Left ventricle myocardium superior (tissue), 1 donor: Measurements from ENCODE around the gene ZMIZ2. TPM values are rescaled to one million over a fixed set of nuclear protein-coding genes. Genes with fewer than 3 reads are reported as not detected.

ENCODE experiments used
- ATAC-seq: fragments of 200-7000 bp; cut with Tn5 transposase; one replicate; pipeline ENCODE4 v1.9.1; 2020; ENCODE audit warnings: mild to moderate bottlenecking, moderate library complexity
- DNase-seq: peaks from one replicate; pipeline ENCODE4 v3.0.0-alpha.2; 2020
- intact Hi-C: fragments of 100-400 bp; cut with micrococcal nuclease; formaldehyde crosslinking; loops from one replicate; pipeline ENCODE4 v1.11.0; 2022
- total RNA-seq: library from RNA; stranded (reverse); fragmentation: NEBNext Ultra II Directional; extraction: Animal tissue kit (Norgen Biotek cat#: 25700); gene quantifications from one replicate; pipeline ENCODE4 v1.2.1, GENCODE V29; 2021
- donor health status: DM: no; HTN: yes; CAD: no; lungs with severe emphysema.

The ZMIZ2 gene
- total RNA-seq, 1 donor from 2014 or later = 64.8 TPM

DNA sequence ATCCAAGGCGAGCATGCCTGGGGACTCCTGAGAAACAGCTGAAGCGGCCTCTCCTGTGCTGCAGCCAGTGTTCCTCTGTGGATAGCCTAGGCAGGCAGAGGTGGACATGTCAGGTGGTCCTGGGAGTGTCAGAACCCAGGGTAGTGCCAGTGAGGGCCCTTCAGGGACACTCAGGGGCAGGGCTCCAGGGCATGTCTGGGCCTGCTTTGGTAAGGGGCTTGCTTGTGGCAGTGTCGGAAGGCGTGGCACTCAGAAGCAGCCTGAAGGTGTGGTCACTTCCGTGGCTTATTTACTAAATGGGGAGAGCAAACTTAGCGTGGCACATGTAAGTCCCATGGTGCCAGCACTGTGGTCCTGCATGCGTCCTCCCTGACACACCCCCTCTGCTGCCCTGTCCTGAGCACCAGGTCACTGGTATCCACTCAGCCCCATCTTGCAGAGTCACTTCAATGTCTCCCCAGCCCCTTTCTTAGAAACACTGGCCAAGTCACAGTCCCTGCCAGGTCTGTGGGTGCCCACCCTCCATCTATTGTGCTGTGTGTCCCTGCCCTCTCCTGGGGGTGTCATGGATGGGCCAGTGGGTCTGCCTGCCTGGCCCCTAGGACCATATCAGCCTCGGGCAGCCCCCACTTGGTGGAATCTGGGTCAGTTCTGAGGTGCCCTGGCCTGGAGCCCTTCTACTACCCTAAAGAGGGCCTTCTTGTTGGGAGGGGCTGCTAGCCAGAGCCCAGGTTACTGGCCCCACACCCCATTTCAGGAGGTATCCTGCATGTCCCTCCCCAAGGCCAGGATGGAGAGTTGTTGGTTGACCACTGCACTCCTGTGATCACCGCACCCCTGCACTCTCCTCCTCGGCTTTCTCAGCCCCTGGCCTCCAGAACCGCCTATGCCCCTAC is 6.4 kb downstream of the ZMIZ2 start:
- no peak for ATAC-seq
- intact Hi-C loops = no loop called here
- no peak for DNase-seq

DNA sequence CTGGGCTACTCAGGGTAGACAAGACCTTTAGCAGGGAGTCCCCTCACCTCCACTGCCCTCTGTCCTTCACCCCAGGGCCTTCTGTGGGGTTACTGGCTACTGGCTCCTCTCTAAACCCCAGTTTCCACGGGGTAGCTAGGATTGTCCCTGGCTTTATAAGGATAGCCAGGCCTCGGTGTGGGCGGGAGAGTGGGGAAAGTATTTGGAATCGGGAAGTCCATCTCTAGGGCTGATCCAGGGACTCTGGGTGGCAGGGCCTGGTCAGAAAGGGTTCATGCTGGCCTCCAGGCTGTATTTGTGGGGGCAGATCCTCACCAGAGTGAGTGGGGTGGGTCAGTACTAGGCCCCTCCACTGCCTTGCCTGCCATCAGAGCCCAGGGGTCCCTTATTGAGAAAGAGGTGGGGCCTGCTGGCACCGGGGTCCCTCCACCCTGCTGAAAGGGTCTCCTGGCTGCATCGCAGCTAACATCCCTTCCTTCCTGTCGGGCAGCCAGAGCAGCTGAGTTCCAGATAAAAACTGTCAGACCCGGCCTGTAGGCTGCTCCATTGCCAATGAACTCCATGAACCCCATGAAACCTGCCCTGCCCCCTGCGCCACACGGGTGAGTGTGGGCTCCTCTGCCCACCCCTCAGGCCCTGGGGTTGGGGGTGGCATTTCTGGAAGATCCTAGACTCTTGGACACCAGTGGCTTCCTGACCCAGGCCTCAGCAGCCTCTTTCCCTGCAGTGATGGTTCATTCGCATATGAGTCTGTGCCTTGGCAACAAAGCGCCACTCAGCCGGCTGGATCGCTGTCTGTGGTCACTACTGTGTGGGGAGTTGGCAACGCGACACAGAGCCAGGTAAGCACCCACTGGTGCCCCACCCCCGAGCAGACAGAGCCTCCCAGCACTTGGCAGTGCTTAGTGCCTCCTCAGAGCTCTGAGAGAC is 7.3 kb downstream of the ZMIZ2 start:
- DNase-seq = no peak
- intact Hi-C loops = no loop called here
- no peak for ATAC-seq

DNA sequence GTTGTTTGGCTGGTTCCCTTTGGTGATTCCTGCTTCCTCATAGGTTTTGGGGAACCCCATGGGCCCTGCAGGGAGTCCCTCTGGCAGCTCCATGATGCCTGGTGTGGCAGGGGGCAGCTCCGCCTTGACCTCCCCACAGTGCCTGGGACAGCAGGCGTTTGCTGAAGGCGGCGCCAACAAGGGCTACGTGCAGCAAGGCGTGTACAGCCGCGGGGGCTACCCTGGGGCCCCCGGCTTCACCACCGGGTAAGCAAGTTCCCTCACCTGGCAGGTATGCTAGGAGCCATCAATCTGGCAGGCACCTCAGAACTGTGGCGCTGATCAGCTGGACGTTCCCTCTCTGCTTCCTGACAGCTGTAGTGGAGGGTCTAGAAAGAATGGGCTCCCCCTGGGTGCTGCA is 8.3 kb downstream of the ZMIZ2 start:
- no peak for ATAC-seq
- intact Hi-C loops = no loop called here
- DNase-seq = no peak

DNA sequence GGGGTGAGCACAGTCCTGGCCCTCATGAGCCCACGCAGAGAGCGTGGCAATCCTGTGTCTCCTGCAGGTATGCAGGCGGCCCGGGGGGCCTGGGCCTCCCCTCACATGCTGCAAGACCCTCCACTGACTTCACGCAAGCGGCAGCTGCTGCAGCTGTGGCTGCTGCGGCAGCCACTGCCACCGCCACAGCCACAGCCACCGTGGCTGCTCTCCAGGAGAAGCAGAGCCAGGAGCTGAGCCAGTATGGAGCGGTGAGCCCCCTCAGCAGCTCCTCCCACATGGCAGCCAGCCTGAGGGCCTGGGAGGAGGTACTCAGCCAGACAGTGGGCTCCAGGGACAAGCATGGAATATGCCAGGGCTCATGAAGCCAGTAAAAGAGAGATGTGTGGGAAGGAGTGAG is 8.7 kb downstream of the ZMIZ2 start:
- peak; percentile 83 for ATAC-seq
- intact Hi-C loops = no loop called here
- peak; percentile 89 for DNase-seq

DNA sequence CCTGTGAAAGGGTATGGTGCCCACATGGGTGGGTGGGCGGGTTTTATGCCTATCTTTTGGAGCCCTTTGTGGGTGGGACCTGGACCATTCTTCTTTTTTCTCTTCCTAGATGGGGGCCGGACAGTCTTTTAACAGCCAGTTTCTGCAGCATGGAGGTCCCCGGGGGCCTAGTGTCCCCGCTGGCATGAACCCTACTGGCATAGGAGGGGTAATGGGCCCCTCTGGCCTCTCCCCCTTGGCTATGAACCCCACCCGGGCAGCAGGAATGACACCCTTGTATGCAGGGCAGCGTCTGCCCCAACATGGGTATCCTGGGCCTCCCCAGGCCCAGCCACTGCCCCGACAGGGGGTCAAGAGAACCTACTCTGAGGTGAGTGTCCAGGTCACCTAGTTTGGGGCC is 9.1 kb downstream of the ZMIZ2 start:
- ATAC-seq (no peak), DNase-seq (no peak)
- intact Hi-C loops = no loop called here

DNA sequence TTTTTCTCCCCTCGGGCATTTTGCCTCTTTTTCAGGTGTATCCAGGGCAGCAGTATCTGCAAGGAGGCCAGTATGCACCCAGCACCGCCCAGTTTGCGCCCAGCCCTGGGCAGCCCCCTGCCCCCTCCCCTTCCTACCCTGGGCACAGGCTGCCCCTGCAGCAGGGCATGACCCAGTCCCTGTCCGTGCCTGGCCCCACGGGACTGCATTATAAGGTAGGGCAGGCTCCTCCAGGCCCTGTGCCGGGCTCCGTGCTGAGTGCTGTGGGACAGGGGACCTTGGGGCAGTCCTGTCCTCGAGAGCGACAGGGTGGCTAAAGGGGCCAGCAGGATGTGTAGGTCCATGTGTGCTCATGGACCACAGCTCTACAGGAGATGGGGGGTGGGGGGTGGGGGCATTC is 10.6 kb downstream of the ZMIZ2 start:
- ATAC-seq (no peak), DNase-seq (no peak)
- intact Hi-C loops = no loop called here

DNA sequence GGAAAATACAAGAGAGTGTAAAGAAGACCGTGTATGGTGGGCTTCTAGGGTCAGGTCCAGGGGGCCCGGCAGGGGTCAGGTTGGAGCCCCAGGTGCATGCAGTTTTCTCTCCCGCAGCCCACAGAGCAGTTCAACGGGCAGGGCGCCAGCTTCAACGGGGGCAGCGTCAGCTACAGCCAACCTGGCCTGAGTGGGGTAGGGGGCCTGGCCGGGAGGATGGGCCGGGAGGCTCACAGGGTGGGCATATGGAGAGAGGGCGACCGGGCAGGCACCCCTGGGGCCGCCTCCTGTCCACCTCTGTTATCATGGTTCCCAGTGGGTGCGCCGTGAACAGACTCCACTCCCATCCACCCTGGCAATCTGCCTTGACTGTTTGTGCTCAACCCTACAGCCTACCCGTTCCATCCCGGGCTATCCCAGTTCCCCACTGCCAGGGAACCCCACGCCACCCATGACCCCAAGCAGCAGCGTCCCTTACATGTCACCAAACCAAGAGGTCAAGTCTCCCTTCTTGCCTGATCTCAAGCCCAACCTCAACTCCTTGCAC is 11.5 kb downstream of the ZMIZ2 start:
- DNase-seq (no peak), ATAC-seq (no peak)
- intact Hi-C loops = no loop called here

DNA sequence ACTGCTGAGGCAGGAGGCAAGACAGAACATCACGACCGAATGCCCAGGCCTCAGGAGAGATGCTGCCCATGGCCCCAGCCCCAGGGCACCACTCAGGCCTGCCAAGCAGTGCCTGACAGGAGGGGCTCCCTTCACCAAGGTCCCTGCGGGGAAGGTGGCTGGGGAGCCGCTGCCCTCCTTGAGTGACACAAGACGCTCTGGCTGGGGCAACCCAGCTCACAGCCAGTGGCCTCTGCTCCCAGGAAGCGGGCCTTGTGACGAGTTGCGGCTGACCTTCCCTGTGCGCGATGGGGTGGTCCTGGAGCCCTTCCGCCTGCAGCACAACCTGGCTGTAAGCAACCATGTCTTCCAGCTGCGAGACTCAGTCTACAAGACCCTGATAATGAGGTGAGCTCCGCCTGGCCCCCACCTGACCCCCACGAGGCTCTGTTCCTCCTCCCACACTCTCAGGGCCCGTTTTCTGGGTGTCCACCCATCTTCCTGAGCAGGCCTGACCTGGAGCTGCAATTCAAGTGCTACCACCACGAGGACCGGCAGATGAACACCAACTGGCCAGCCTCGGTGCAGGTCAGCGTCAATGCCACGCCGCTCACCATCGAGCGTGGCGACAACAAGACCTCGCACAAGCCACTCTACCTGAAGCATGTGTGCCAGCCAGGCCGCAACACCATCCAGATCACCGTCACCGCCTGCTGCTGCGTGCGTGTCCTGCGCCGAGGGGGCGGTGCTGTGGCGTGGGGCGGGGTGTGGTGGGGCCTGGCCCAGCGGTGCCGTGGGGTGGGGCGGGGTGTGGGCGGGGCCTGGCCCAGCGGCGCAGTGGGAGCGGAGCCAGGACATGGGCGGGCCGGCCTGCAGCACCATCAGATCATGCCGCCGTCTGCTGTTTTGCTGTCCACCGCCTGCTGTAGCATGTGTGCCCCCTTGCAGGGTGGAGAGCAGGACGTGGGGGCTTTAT is 12.8 kb downstream of the ZMIZ2 start:
- peak; percentile 77 for ATAC-seq
- intact Hi-C loops = no loop called here
- DNase-seq = peak; percentile 79

DNA sequence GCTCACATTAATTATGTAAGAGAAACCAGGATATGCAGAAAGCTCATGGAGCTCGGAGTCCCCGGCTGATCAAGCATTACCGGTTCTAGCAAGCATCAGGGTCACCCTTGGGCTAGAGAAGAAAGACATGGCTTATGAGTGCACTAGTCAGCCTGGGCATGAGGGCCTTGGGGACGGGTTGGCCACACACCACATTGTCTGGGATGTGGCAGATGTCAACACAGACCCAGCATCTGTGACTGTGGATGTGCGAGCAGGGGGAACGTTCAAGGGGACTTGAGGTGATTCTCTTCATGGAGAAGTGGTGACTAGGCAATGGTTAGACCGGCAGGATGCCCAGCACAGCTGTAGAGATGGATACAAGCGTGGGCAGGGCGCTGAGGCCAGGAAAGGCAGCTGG is 13.7 kb downstream of the ZMIZ2 start:
- ATAC-seq (no peak), DNase-seq (no peak)
- intact Hi-C loops = no loop called here

DNA sequence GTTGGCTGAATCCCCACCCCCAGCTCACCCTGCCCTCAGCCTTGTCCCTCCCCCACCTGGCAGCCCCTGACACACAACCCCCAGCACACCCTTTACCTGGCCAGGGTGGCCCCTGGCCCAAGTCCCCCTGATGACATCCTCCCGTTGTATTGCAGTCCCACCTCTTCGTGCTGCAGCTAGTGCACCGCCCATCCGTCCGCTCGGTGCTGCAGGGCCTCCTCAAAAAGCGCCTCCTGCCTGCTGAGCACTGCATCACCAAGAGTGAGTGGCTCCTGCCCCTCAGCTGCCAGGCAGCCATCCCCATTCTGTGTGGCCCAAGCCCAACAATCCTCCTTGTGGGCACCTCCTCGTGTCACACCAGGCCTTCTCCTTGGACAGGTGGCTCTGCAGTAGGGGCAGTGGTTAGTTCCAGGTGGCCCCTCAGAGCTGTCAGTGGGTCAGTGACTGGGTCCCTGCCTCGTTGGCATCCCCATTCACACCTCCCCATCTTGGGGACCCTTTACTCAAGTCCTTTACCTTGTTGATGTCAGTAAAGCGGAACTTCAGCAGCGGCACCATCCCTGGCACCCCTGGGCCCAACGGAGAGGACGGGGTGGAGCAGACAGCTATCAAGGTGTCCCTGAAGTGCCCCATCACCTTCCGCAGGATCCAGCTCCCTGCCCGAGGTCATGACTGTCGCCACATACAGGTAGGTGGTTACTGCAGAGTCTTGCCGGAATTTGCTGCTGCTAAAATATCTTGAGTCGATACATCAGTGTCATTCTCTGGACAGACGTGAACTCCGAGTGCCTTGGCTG is 14.3 kb downstream of the ZMIZ2 start:
- intact Hi-C loops = no loop called here
- DNase-seq (no peak), ATAC-seq (no peak)

DNA sequence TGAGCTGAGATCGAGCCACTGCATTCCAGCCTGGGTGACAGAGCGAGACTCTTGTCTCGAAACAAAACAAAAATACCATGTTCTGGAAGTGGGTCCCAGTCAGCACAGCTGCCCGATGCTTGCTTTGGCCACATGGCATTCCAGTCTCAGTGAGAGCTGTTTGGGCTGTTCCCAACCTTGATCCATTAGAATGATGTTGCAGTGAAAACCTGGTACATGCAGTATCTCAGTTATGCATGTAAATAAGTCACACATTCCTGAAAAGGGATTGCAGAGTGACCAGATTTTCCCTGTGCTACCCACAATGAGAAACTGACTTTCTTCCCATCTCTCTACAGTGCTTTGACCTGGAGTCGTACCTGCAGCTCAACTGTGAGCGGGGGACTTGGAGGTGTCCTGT is 15.4 kb downstream of the ZMIZ2 start:
- intact Hi-C loops = no loop called here

DNA sequence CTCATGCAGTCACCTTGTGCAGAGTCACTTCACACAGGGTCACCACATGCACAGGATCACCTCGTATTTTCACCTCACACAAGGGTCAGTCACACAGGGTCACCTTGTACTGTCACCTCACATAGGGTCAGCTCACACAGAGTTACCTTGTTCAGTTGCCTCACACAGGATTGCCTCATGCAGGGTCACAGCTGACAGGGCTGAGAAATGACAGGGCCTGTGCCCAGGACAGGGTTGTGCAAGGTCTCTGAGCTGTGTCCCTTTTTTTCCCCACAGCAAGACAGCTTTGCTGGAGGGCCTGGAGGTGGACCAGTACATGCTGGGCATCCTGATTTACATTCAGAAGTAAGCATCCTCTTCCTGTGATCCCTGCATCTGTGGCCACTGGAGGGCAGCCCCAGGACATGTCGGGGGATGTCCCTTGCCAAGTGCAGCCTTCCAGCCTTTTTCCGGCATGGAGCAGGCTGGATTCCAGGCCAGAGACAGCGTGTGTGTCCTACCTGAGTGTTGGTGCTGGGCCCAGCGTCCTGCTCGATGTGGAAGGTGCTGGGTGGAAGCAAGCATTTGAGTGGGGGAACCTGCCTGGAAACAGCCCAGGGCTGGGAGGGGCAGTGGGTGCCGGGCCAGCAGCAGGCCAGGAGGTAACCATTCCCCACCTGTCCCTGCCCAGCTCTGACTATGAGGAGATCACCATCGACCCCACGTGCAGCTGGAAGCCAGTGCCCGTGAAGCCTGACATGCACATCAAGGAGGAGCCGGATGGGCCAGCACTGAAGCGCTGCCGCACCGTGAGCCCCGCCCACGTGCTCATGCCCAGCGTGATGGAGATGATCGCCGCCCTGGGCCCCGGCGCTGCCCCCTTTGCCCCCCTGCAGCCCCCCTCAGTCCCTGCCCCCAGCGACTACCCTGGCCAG is 16.3 kb downstream of the ZMIZ2 start:
- ATAC-seq (no peak), DNase-seq (no peak)

More for the DNA sequence above, 15.4 kb downstream of the ZMIZ2 start:
- DNase-seq = no peak
- no peak for ATAC-seq

DNA sequence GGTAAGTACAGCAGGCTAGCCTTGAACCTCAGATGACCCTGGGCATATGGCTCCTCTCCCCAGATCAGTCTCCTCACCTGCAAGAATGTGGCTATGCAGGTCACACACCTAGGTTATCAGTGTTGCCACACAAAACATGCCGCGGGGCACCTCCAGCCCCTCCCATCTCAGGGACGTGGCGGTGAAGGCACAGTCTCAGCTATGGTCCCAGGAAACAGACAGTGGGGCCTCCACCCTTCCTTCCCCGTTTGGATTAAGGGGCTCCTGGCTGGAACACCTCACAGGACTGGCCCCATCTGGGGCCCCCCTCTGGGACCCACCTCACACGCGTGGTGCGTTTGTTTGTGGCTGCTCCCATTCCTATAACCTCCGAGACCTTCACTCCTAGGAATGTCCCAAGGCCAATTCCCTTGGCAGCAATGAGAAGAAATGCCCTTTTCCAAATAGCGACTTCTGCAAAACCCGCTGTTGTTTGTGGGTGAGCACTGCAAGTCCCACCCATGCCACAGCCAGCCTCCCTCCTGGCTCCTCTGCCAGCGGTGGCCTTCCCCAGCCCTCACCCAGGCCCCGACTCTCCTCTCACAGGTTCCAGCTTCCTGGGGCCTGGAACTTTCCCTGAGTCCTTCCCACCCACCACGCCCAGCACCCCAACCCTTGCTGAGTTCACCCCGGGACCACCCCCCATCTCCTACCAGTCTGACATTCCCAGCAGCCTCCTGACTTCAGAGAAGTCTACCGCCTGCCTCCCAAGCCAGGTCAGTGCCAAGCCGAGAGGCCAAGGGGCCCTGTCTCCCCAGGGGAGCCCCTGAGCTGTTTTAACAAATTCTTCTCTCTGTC is 17.1 kb downstream of the ZMIZ2 start:
- DNase-seq = no peak
- no peak for ATAC-seq
- intact Hi-C loops = no loop called here

More for the DNA sequence above, 16.3 kb downstream of the ZMIZ2 start:
- intact Hi-C loops = no loop called here

DNA sequence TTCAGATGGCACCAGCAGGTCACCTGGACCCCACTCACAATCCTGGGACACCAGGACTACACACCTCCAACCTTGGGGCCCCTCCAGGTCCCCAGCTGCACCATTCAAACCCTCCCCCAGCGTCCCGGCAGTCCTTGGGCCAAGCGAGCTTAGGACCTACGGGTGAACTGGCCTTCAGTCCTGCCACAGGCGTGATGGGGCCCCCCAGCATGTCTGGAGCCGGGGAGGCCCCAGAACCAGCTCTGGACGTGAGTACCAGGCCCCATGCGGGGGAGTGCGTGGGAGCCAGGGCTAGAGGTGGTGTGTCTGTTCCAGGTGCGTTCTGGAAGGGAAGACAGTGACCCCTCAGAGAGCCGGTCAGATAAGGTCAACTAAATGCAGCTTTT is 17.8 kb downstream of the ZMIZ2 start:
- DNase-seq (no peak), ATAC-seq (no peak)
- intact Hi-C loops = no loop called here

DNA sequence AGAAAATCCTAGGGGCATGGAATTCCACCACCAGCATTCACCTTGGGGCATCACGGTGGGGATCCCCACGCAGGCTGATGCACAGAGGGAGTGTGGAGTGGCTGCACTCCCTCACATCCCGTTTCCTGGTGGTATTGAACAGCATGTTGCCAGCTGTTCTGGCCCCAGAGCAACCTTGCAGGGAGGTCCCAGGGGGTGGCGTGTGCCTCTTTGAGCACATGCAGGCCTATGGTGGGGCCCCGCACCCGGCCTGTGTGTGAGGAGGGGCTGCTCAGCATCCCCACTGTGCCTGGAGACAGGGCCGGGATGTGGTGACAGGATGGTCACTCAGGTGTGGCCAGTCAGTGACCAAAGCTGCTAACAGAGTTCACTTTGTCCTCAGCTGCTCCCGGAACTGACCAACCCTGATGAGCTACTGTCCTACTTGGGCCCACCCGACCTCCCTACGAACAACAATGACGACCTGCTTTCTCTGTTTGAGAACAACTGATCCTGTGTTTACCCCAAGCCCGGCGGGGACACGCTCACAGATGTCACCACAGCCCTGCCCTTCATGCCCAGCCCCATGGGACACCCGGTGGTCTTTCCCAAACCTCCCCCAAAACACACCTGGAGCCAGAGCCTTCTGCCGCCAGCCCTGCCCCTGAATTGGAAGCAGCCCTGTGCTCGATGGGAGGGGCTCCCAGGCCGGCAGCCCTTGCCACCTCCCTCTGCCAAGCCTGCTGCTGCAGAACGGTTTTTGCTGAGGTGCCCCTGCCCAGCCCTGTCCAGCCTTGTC is 18.7 kb downstream of the ZMIZ2 start:
- ATAC-seq (no peak), DNase-seq (no peak)
- intact Hi-C loops = no loop called here
